Cardiac muscle cell (in vitro differentiated cells and primary cell): ENCODE data around the gene CELF3. TPM values are rescaled to one million over a fixed set of nuclear protein-coding genes. Genes with fewer than 3 reads are reported as not detected.

Source experiments
- DNase-seq, 2 donors: peaks; one replicate each; pipeline versions ENCODE4 v3.0.0 to v3.0.0-alpha.2; 2010 to 2017; ENCODE audit warnings: low read depth in 1 of 2, low spot score in 1 of 2
- H3K27ac ChIP-seq: fragments of 200-600 bp; sonication (generic); 2 replicates; pipeline ENCODE4 v1.5.1; 2016
- H3K27me3 ChIP-seq: fragments of 200-600 bp; sonication (generic); 2 replicates; pipeline ENCODE4 v1.6.0; 2016; ENCODE audit warnings: control low read depth
- H3K36me3 ChIP-seq: fragments of 200-600 bp; sonication (generic); 2 replicates; pipeline ENCODE4 v1.5.1; 2016; ENCODE audit warnings: control low read depth
- H3K4me1 ChIP-seq: fragments of 200-600 bp; sonication (generic); 2 replicates; pipeline ENCODE4 v1.8.1; 2017; ENCODE audit warnings: low read depth, mild to moderate bottlenecking, mixed run types
- H3K4me3 ChIP-seq: fragments of 200-600 bp; sonication (generic); 2 replicates; pipeline ENCODE4 v1.5.1; 2016; ENCODE audit warnings: mild to moderate bottlenecking
- H3K9me3 ChIP-seq: fragments of 200-600 bp; sonication (generic); 2 replicates; pipeline ENCODE4 v1.5.1; 2017; ENCODE audit warnings: low read depth, mild to moderate bottlenecking, control low read depth
- CTCF ChIP-seq: IDR thresholded peaks from 2 replicates; pipeline ENCODE4 v1.5.1; 2012; ENCODE audit warnings: low read depth, mild to moderate bottlenecking, low read length
- polyA plus RNA-seq: library from polyadenylated mRNA; unstranded; fragments of >200 nt; fragmentation: Nextera tagmentation; extraction: Ambion mirVana; gene quantifications from 2 replicates; pipeline ENCODE4 v1.2.1, GENCODE V29; 2016
- total RNA-seq: library from RNA; depleted of rRNA; stranded (reverse); fragments of >200 nt; gene quantifications from 2 replicates; pipeline ENCODE4 v1.2.3, GENCODE V29; 2016

CELF3 gene
- total and polyA plus RNA-seq, 2 experiments from 2014 or later: 0.42 TPM; not detected in 1

GRCh38 chr1:151723726-151724370, 7.2 kb upstream of the CELF3 start:
- no peak for TF ChIP-seq CTCF
- no peak for DNase-seq
- Histone ChIP-seq H3K4me1 (peaks cover 18% of the 10 kb centered on the region), H3K9me3 (no peaks in the 10 kb centered on the region), H3K27ac (no peak overlapping the region), H3K36me3 (no peaks in the 10 kb centered on the region), H3K4me3 (no peak overlapping the region), H3K27me3 (peaks cover 32% of the 10 kb centered on the region)

- Histone ChIP-seq H3K4me3 (peak overlapping the region; percentile 34), H3K27me3 (peaks cover 40% of the 10 kb centered on the region), H3K4me1 (peaks cover 11% of the 10 kb centered on the region), H3K27ac (no peak overlapping the region), H3K9me3 (no peaks in the 10 kb centered on the region), H3K36me3 (no peaks in the 10 kb centered on the region)
- no peak for TF ChIP-seq CTCF
- DNase-seq: peak in 1 of 2 donors; percentile 46
Measured at GRCh38 chr1:151721788-151722510, 5.3 kb upstream of the CELF3 start.

GRCh38 chr1:151720974-151721787, 4.6 kb upstream of the CELF3 start, which contains the start of gene RIIAD1:
Gene RIIAD1 (plus strand): TSS chr1:151721522. CDS start chr1:151721537, 15 bp downstream.
- H3K27me3 ChIP-seq: peaks cover 40% of the 10 kb centered on the region
- H3K36me3 ChIP-seq: no peaks in the 10 kb centered on the region
- TF ChIP-seq CTCF: no peak

GRCh38 chr1:151720554-151720953, 4.0 kb upstream of the CELF3 start:
- Histone ChIP-seq H3K27ac (no peak overlapping the region), H3K36me3 (no peaks in the 10 kb centered on the region), H3K9me3 (no peaks in the 10 kb centered on the region), H3K4me1 (peaks cover 11% of the 10 kb centered on the region), H3K27me3 (peaks cover 40% of the 10 kb centered on the region), H3K4me3 (no peak overlapping the region)
- DNase-seq: peak; percentile 35 to 49
- TF ChIP-seq CTCF: no peak

More at GRCh38 chr1:151720974-151721787, 4.6 kb upstream of the CELF3 start, which contains the start of gene RIIAD1:
- Histone ChIP-seq H3K4me1 (peaks cover 11% of the 10 kb centered on the region), H3K9me3 (no peaks in the 10 kb centered on the region), H3K4me3 (peak within 1 kb of the TSS; percentile 34), H3K27ac (no peak within 1 kb of the TSS)
- DNase-seq: peak; percentile 44 to 63

GRCh38 chr1:151720125-151720524, 3.5 kb upstream of the CELF3 start:
- TF ChIP-seq CTCF: no peak
- H3K27ac ChIP-seq: no peak overlapping the region
- DNase-seq: no peak
- H3K27me3 ChIP-seq: peaks cover 40% of the 10 kb centered on the region
- H3K4me1 ChIP-seq: peaks cover 11% of the 10 kb centered on the region
- no peaks in the 10 kb centered on the region for H3K9me3 ChIP-seq
- H3K36me3 ChIP-seq: no peaks in the 10 kb centered on the region
- H3K4me3 ChIP-seq: no peak overlapping the region
